GM18861 (cell line): ENCODE data around the gene GFOD2.

Source experiments
- ATAC-seq: cut with Tn5 transposase; IDR thresholded peaks from one replicate; pipeline ENCODE4 v1.9.1; 2021; ENCODE audit not compliant: unreplicated experiment

The GFOD2 gene

GRCh38 chr16:67733734-67734470 is 14.8 kb upstream of the GFOD2 start:
- ATAC-seq, result no peak

- no peak for ATAC-seq
Measured at GRCh38 chr16:67731753-67732095, 12.6 kb upstream of the GFOD2 start.

- ATAC-seq, result no peak
Measured at GRCh38 chr16:67731071-67731752, 12.1 kb upstream of the GFOD2 start.

- ATAC-seq, result no peak
Measured at GRCh38 chr16:67730326-67730725, 11.2 kb upstream of the GFOD2 start.

- ATAC-seq, result no peak
Measured at GRCh38 chr16:67729636-67730248, 10.6 kb upstream of the GFOD2 start.

- no peak for ATAC-seq
Measured at GRCh38 chr16:67727521-67728485, 8.7 kb upstream of the GFOD2 start.

- no peak for ATAC-seq
Measured at GRCh38 chr16:67726106-67727034, 7.3 kb upstream of the GFOD2 start.

GRCh38 chr16:67723911-67724305 is 4.8 kb upstream of the GFOD2 start:
- ATAC-seq, result no peak

GRCh38 chr16:67723151-67723910 is 4.2 kb upstream of the GFOD2 start:
- no peak for ATAC-seq

- no peak for ATAC-seq
Measured at GRCh38 chr16:67720236-67720635, 1.1 kb upstream of the GFOD2 start.

- no peak for ATAC-seq
Measured at GRCh38 chr16:67719778-67720144, 645 bp upstream of the GFOD2 start.

- ATAC-seq, result peak; percentile 19
Measured at GRCh38 chr16:67718668-67719047, 458 bp downstream of the GFOD2 start.

GRCh38 chr16:67716097-67716496 is 3.0 kb downstream of the GFOD2 start:
- no peak for ATAC-seq

GRCh38 chr16:67714522-67714921 is 4.6 kb downstream of the GFOD2 start:
- no peak for ATAC-seq

GRCh38 chr16:67713647-67714273 is 5.4 kb downstream of the GFOD2 start:
- ATAC-seq, result no peak

GRCh38 chr16:67710607-67711006 is 8.5 kb downstream of the GFOD2 start:
- no peak for ATAC-seq

- ATAC-seq, result no peak
Measured at GRCh38 chr16:67709050-67709449, 10.1 kb downstream of the GFOD2 start.

GRCh38 chr16:67708368-67708771 is 10.7 kb downstream of the GFOD2 start:
- no peak for ATAC-seq

- ATAC-seq, result no peak
Measured at GRCh38 chr16:67707790-67708189, 11.3 kb downstream of the GFOD2 start.
